Colon (tissue), 2 donors: ENCODE results near the gene TGM5.
"Not testable (repeated sequence)": the region's sequence is repeated elsewhere in the genome, so short reads cannot be mapped to it uniquely, and the experiment has no call there.

Experiments used
- FAIRE-seq: peaks from 2 replicates; lab custom pipeline; 2012; peaks lifted over from hg19 to GRCh38; lab: Jason Lieb, UNC
- donor health status: control.
- donor health status: control.

TGM5 gene

DNA sequence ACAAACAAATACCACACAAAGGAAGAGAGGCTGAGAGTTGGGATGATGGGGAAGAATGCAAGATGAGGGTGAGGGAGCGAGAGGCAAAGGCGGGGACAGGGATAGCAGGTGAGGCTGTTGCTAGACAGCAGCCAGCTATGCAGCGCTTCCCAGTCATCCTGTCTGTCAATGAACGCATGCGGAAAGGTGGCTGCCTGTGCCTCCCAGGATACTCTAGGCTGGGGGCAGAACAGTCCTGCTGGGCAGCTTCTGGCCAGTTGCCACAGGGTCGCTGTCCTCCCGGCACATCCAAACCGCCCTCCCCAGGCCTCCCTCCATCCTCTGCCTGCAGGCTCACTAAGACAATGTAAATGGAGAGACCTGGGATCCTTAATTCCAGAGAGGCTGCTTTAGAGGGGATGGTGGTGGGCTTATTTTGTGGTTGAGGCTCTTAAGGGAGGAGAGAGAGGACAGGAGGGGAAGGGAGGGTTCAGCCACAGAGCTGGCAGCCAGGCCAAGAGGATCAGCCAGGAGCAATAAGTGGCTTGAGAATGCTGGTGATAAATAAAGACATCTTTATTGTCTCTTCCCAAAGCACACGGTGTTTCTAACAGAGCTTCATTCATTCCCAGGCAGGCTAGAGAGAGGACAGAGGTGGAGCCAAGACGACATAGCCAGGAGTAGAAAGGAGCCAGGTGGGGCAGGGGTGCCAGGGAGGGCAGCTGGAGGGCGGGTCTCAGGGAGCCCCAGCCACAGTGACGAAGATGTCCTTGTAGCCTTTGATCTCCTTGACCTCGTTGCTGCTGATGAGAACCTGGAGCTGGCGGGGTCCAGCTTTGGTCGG is 9.2 kb upstream of the TGM5 start:
- FAIRE-seq: no peak

DNA sequence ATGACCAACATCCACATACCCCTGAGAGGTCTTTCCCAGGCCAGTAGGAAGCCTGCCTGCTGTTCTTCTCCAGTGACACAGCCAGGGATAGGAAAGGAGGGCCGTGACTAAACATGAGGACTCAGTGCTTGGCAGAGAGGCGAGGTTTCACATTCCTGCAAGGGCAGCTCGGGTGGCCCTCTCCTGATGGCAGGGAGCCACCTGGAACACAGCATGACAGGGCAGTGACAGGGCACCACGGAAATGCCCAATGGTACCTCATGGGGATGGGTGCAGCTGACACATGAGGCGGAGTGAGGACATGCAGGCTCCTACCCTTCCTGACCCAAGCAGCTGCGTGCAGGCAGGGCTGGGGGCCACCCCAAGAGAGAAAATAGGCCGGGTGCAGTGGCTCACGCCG is 7.4 kb upstream of the TGM5 start:
- no peak for FAIRE-seq

DNA sequence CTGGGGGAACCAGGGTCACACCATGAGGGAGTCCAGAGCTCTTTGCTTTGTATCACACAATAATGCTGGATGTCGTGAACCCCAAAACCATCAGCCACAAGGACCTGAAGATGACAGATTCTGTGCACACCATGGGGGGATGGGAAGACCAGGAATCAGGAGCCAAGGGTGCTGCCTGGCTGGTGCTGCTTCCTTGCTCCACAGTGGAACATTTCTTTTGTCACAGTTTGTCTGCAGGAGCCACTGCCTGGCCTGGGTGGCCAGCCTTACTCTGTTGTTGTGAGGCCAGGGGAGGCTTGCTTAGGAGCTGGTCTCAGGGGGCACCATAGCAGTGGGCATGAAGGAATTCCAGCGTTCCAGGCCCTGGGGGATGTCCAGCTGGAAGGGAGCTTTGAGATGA is 6.5 kb upstream of the TGM5 start:
- no peak for FAIRE-seq

DNA sequence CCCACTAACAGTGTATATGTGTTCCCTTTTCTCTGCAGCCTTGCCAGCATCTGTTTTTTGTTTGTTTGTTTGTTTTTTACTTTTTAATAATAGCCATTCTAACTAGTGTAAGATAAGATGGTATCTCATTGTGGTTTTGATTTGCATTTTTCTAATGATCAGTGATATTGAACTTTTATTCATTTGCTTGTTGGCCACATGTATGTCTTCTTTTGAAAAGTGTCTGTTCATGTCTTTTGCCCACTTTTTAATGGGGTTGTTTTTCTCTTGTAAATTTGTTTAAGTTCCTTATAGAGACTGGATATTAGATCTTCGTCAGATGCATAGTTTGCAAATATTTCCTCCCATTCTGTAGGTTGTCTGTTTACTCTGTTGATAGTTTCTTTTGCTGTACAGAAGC is 5.2 kb upstream of the TGM5 start:
- not testable (repeated sequence) for FAIRE-seq

DNA sequence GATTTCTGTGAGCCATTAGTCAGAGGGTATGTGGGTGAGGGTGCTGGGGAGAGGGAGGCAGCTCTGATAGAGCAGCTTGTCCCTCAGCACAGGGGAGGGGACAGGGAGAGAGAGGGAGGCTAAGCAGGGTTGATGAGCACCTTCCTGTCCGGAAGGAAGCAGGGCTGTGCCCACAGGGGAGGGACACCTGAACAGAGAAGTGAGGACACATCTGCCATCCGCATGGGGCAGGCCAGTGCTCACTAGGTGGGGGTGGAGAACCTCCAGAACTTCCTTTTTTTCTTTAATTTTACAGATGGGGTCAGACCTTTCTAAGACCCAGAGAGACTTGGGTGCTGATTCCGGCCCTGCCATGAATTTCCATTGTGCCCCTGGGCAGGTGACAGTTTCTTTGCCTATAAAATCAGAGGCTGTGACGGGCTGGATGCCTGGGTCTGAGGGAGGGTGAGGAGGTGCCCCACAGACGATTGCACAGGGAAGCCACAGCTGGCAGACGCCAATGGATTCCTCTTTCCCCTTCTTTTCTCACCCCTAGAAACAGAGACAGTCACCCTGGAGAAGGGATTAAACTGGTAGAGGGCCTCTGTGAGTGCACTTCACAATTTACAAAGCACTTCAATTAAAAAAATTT is 4.1 kb upstream of the TGM5 start:
- FAIRE-seq: no peak

DNA sequence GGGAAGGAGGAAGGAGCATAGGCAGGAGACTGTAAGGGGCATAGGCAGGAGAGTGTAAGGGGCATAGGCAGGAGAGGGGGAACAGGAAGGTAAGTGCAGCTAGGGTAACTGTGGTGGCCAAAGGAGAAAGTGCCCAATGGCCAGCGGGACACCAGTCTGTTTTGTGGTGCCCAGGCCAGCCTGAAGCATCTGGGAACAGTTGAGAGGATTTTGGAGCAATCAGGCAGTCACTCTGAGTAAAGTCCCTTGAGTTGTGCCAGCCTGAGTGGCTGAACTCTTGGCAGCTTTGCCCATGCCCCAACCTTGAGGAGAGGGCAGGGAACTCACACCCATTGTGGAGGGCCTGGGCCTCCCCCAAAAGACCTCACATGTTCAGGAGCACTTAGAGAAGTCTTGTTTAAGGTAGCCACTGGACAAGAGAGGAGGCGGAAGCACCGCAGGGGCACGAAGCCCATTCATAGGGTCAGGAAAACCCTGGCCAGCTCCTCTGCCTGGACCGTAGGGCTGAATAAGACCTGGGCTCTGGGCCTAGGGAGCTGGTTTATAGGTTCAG is 3.5 kb upstream of the TGM5 start:
- no peak for FAIRE-seq

DNA sequence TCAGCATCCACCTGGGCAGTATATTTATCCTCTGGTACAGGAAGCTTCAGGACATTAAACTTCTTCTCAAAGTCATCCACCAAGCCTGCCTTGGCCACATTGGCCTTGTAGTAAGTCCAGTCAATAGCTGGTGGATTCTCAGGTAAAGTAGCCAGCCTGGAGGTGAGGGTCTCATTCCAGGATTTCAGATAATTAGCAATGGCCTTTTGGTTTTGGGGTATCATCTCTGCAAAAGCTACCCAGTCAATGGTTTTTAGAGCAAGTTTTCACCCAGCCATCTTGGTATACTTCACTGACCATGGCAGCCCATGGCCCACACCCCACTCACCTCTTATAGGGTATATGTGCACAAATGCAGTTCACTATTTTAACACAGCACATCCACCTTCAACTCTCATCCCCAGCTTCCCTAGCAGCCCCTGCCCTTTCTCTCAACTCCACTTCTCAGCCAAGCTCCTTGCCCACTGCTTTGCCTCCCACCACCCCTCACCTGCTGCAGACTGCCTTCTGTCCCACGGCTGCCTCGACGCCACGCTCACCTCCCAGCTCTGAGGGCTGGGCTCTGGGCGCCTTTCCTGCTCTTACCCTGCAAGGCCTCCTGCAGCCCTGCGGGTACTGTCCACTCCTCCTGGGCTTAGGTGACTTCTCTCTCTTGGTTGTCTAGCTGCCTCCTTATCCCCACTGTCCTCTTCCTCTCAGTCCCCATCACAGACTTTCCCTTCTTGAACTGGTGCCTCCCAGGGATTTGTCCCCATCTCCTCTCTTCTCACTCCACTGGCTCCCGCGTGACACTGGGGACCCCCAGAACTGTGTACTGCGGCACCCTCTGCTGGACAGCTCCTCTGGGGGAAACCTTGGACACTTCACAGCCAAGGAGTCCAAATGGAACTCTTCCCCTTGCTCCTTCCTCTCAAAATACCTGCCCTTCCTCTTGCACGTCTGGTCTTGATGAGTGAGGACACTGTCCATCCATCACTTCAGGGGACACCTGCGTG is 1.7 kb upstream of the TGM5 start:
- FAIRE-seq: no peak

DNA sequence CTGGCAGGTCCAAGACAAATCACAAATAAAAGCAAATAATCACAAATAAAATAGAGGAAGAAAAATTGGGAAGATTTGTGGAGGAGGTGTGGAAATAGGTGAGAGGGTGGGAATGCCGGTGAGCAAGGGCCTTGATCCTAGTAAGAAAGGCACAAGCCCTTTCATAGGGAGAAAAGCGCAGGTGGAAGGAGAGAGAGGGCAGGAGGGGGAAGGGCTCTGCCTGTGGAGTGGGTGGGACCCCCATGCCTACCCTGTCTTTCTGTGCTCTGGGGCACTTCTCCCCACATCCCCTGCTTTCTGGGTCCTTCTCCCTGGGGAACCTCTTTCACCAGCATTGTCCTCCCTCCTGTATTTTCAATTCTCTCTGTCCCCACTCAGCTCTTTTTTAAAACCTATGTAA is 711 bp upstream of the TGM5 start:
- no peak for FAIRE-seq

DNA sequence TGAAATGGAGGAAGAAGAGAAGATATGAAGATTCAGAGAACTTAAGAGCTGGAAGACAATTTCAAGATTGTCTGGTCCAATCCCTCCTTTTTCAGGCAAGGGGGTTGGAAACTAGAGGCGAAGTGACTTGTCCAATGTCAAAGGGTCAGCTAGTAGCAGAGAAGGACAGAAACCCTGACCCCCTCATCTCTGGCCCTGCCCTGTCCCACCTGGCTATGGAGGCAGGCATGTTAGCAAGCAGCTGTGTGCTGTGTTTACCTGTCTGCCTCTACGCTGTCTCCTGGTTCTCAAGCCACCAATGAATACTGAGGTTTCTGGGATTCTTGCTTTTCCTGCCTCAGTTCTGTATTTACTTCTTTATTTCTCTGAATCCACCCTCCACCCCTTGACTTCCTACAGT is 342 bp downstream of the TGM5 start:
- no peak for FAIRE-seq

DNA sequence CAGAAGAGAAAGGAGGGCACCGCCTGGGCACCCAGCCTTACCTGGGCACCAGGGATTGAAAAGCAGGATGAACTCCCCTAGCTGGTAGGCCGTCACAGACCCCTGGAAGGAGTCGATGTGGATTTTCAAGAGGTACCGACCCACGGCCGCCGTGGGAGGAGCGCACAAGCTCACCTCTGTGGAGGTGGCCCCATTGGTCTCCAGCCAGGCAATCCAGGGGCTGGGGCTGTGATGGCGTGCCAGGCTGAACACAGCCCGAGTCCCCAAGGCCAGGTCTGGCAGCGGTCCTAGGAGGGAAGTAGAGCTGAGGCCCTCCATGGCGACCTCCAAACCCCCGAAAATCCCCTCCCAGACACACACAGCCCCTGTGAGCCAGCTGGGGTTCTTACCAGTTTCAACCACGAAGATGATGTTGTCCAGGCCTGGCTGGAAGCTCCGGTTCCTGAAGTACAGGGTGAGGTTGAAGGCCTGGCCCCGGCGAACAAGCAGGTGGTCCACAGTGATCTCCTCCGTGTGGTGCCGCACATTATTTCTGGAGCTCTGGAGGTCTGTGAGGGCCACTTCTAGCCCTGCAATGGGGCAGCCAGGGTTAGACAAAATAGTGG is 6.6 kb downstream of the TGM5 start:
- FAIRE-seq: no peak

DNA sequence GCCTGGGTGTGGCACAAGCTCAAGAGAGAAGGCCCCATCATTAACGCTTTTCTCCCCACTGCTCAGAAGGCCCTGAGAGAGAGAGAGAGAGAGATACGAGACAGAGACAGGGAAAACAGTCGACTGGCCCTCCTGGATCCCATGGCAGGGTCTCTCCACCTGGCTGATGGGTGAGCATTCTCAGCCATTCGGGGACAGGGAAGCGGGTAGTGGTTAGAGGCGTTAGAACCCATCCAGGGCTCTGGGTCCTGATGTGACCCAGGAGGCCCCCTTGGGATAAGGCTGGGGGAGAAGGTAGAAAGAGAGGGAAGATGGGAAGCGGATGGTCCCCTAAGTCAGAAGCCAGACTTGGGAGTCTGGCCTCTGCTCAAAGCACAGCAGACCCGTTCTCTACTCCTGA is 7.9 kb downstream of the TGM5 start:
- FAIRE-seq: no peak

DNA sequence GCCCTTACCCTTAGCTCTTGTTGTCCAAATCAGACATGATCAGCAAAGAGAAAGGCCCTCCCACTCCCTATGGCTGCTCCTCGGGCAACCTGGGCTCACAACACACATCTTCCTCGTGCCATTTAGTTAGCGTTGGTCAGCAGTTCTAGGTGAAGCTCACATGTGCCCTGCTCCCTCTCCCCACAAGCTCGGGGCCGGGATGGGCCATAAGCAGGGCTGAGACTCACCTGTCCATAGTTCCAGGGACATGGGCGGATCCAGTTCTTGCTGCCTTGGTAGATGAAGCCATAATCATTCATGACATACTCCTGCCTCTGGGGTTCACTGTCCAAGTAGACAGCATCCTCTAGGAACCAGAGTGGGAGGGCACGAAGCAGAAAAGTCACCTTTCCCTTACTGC is 10.4 kb downstream of the TGM5 start:
- FAIRE-seq: no peak

DNA sequence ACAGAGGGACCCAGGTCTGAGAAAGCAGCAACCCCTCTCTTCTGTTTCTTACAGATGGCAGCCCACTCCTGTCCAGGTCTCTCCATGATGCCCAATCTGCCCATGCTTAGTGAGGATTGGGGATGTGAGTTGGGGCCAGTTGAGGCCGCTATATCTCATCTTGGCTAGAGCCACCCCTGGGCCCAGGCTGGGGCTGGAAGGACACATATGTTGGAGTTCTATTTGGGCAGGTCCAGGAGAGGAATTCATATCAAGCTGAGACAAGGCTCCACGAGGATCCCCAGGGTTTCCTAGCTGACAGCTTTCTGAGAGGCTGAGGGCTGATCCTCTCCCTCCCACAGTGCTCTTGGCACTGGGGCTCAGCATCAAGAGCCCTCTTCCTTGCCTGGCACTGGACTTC is 11.4 kb downstream of the TGM5 start:
- no peak for FAIRE-seq

DNA sequence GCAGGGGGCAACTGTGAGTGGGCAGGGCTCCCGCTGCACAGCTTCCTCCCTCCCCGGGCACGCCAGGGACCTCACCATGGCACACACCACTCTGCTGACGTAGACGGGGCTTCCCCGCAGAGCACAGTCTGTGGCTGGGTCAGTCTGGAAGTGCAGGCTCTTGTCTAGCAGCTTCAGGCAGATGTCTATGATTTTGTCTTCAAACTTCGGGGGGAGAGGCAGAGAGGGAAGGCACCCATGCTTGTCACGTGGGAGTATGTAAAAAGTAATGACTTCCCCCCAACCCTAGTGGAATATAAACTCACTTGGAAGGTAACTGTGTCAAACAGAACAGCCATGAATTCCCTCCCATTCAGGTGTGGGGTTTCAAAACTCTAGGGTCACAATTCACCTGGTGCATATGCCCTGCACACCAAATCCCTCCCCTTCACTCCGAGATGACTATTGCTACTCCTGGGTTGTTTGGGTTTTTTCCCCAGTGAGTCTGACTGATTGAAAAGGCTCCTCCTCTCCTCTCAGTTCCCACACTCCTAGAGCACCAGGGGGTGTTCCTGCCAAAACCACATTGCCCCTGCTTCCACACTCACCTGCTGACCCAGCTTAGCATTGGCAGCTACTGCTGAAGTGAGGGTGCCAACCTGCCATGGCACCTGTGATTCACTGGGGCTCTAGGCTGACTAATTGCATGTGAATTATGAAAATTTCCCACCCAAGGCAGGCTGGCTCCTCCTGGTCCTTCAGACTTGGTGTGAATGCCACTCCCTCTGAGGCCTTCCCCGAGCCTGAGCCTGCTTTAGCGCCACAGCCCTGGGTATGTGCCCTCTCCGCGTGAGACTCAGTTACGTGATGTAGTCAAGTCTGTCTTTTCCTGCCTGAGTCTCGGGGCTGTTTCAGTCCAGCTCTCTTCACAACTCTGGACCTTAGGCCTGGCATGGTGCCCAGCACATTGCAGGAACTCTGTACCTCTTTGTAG is 13.0 kb downstream of the TGM5 start:
- FAIRE-seq: no peak

DNA sequence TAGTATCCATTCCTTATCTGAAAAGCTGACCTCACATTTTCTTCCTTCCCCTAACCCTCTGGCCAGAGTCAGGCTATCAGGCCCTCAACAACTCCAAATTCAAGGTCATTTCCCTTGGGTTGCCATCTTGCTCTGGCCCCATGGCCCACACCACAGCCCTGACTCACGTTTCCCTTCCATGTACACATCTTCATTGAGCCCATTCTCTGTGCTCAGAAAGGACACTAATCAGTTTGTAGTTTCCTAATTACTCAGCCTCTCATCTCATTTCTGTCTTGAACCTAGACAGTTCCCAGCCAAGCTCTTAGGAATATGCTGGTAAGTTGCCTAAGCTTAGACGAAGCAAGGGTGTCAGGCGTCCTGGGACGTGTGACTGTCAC is 14.9 kb downstream of the TGM5 start:
- FAIRE-seq: no peak

DNA sequence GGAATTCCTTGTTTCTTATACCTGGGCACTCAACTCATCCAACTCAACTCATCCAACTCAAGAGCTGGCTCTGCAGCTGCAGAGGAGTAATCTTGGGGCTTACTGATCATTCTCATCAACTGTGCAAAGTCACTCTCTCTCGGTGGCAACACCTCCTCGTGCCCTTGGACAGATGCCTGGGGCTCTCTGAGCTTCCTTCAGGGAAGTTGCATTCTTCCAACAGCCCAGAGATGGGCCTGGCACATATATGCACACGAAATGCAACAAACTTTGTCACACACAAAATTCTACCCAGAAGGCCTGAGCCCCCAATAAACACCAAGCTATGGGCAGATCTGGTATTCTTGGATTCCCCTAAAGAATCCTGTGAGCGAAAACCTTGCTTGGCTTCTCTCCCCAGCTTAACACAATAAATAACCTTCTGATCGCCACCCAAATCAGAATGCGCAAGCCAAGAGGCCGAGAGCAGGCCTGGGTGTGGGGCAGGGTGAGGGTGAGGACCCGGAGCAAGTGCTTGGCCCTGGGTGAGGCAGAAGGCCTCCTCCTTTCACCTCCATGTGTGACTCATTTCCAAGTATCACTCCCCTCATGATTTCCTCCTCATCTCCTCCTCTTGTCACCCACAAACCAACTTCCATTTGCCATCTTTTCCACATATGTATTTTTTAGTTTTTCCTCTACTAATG is 15.4 kb downstream of the TGM5 start:
- FAIRE-seq: no peak

DNA sequence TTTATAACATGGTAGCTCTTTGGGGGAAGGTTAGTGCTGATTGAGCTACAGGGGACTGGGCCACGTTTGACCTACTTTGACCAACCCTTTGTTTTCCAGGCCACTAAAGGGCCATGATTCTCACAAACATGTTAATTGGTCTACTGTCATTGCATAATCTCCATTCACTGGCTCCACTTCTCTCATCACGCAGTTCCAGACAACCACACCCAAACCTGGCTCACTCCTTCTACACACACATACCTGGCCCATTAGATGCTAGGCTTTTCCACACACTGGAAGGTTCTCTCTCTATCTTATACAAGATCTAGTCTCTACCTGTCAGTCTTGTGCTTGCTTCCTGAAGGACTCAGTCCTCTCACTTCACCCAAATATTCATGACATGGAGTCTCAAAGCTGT is 15.9 kb downstream of the TGM5 start:
- no peak for FAIRE-seq

DNA sequence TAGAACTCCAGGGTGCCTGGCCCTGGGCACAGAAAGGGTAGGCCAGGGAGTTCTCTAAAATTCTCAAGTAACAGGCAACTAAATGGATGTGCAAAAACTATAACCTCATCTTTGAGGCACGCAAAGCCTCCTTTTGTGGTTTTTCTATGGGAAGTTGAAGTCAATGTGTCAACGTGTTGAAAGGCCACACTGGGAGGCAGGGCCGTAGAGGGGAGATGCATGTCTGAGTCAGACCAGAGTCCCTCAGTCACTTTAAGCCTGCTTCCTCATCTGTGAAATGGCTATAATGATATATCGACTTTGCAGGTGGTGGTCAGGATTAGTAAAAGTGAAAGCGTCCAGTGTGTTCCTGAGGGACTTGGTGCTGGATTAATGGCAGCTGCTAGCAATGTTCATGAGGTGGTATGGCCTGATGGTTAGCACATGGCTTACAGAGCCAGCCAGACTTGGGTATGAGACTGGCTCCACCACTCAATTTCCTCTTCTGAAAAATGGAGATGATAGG is 17.0 kb downstream of the TGM5 start:
- no peak for FAIRE-seq

DNA sequence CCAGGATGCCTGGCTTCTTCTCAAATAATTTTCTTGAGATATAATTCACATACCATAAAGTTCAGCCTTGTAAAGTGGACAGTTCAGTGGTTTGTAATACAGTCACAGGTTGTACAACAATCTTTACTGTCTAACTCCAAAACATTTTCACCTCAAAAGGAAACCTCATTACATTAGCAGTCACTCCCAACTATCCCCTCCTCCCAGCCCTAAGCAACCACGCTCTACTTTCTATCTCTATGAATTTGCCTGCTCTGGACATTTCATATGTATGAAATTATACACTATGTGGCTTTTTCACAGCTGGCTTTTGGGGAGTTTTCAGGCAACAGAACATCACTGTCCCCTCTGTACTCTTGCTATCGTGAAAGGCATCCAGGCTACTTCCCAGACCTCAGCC is 17.5 kb downstream of the TGM5 start:
- FAIRE-seq: no peak

DNA sequence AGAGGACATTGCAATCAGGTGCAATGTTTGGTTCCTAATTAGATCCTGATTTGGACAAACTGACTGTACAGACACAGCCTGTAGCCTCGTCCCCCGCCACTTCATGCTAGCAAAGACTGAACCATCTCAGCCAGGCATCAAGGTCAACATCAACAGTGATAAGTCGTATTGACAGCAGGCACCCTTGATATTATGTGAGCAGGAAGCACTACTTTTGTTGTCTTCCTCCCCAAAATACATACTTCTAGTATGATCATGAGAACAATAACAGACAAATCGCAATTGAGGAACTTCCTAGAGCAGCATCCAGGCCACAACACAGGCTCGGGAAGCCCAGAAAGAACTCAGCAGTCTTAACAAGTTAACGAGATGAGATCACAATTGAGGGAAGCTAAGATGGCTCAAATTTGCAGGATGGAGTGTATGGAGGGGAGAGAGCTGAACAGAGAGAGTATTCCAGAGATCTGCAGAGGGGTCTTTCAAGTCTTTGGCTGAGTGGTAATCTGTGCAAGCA is 20.4 kb downstream of the TGM5 start:
- FAIRE-seq: no peak
